Iris pigment epithelial cell (primary cell): ENCODE results near the gene FGF11.

Source experiments
- DNase-seq: peaks from one replicate; pipeline ENCODE4 v3.0.0-alpha.2; 2011; ENCODE audit warnings: low read depth

FGF11 gene

DNA sequence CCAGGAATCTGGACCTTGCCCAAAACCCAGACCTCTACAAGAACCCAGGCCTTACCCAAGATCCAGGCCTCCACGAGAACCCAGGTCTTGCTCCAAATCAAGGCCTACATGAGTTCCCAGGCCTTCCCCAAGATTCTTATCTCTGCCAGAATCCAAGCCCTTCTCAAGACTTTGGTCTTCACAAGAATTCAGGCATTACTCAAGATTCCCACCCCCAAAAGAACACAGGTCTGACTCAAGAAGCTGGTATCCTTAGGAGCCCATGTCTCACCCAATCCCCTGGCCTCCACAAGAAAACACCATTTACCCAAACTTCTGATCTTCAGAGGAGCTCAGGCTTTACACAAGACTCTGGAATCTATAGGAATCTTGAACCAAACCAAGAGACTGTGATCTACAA lies 8.1 kb upstream of the FGF11 start:
- no peak for DNase-seq

DNA sequence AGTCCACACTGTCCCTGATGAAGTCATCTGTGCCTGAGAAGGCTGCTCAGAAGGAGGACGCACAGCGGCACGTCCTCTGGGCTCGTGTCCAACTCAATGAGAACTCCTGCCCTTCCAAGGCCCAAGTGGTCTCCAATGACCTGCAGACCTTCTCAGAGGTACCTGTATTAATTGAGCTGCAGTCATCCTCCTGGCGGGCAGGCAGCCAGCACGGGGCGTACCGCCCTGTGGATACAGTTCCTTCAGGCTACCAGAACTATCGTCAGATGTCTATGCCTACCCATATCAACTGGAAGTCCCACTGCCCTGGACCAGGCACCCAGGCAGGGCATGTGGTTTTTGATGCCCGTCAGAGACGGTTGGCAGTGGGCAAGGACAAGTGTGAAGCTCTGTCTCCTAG lies 7.0 kb upstream of the FGF11 start:
- no peak for DNase-seq

DNA sequence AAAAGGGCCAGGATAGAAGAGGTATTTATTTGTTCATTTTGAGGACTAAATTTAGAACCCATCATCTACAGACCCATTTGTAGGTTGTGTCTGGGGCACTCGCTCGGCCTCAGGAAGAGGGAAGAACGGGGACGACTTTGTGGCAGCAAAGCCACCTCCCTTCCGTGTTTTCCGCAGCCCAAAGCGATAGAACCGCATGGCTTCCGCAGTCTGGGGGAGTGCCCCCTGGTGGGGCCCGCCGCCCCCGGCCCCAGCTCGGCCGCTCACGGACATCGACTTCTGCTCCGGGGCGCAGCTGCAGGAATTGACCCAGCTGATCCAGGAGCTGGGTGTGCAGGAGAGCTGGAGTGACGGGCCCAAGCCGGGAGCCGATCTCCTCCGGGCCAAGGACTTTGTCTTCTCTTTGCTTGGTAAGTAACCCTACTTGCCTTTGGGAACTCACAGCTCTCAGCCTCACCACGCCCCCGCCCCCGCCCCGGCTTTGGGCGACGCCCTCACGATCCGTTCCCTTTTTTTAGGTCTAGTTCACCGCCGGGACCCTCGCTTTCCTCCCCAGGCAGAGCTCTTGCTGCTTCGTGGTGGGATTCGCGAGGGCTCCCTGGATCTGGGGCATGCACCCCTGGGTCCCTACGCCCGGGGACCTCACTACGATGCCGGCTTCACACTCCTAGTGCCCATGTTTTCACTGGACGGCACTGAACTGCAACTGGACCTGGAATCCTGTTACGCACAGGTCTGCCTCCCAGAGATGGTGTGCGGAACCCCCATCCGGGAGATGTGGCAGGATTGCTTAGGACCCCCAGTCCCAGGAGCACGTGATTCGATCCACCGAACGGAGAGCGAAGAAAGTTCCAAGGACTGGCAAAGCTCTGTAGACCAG lies 3.4 kb upstream of the FGF11 start:
- no peak for DNase-seq

DNA sequence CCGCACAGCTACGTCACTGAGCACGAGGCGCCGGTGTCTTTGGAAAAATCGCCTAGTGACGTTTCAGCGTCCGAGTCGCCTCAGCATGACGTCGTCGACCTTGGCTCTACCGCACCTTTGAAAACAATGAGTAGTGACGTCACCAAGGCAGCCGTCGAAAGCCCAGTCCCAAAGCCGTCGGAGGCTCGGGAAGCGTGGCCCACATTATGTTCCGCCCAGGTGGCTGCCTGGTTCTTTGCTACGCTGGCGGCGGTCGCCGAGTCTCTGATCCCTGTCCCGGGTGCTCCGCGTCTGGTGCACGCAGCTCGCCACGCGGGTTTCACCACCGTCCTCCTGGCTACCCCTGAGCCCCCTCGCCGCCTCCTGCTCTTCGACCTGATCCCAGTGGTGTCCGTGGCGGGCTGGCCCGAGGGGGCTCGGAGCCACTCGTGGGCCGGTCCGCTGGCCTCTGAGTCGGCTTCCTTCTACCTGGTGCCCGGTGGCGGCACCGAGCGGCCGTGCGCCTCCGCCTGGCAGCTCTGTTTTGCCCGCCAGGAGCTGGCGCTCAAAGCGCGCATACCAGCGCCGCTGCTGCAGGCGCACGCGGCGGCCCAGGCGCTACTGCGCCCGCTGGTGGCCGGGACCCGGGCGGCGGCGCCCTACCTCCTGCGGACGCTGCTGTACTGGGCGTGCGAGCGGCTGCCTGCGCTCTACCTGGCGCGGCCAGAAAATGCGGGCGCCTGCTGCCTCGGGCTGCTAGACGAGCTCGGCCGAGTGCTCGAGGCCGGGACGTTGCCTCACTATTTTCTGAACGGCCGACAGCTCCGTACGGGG lies 2.5 kb upstream of the FGF11 start:
- DNase-seq: peak; percentile 72

DNA sequence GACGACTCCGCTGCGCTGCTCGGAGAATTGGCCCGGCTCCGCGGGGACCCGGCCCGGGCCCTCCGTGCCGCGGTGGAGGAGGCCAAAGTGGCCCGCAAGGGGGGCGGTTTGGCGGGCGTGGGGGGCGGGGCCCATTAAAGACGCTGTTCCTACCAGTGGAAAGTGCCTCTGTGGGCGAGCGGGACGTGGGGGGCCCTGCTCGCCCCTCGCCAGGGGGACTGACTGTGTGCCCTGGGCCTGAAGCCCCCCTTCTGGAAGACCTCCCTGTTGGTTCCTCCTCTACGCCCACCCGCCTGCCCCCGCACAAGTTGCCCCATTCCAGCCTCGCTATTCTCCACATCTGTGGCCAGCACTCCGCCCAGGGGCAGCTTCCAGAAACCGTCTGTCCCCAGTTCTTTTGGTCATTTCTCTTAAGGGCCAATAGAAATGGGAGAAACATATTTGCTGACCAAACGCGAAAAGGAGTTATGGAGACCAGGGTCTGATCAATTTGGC lies 1.9 kb upstream of the FGF11 start:
- no peak for DNase-seq

DNA sequence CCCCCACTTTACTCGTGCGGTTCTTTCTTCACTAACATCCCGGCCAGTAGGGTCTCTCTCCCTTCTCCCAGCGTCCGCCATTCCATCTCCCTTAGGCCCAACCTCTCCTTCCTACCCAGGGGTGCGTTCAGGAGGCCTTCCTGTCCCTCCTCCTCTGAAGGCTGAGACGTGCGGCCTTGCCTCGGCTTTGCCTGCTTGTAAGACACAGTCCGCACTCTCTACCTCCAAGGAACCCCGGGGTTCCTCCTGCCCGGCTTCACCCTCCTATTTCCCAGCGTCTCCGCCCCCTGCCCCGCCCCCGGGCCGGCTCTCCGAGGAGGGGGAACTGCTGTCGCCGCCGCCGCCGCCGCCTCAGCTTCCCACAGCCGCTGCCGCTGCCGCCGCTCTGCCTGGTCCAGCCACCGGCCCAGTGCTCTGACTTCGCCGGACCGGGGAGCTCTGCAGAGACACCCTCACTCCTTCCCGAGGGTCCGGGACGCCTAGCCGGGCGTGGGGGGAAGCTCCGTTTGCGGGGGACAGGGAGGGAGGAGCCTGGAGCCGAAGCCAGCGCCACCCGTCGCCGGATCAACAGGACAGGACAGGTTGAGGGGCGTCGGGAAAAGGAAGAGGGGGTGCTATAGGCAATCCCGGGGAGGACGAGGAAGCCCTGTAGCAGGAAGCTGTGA lies 1.2 kb upstream of the FGF11 start:
- no peak for DNase-seq

DNA sequence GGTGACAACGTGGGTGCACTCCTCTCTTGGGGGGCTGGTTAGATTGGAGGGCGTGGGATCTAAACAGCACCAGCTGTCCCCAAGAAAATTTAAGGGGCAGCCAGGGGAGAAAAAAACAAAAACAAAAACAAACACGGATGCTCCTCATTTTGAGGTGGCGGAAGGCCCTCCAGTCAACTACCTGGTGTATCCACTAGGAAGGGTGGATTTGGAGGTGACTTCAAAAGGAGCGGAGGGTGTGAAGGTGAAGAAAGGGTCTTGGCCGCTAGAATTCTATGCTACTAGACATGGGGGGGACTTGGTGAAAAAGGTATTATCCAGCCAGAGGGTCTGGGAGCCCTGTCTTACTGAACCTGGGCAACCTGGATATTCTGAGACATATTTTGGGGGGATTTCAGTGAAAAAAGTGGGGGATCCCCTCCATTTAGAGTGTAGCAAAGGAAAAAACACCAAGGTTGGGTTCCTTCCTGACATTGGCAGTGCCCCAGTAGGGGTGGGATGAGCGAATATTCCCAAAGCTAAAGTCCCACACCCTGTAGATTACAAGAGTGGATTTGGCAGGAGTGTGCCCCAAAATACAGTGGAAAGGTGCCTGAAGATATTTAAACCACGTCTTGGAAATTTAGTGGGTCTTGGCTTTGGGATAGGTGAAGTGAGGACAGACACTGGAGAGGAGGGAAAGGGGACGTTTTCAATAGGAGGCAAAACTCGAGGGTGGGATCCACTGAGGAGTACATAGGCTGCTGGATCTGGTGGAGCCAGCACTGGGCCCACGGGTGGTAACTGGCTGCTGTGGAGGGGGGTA lies 454 bp upstream of the FGF11 start:
- no peak for DNase-seq

DNA sequence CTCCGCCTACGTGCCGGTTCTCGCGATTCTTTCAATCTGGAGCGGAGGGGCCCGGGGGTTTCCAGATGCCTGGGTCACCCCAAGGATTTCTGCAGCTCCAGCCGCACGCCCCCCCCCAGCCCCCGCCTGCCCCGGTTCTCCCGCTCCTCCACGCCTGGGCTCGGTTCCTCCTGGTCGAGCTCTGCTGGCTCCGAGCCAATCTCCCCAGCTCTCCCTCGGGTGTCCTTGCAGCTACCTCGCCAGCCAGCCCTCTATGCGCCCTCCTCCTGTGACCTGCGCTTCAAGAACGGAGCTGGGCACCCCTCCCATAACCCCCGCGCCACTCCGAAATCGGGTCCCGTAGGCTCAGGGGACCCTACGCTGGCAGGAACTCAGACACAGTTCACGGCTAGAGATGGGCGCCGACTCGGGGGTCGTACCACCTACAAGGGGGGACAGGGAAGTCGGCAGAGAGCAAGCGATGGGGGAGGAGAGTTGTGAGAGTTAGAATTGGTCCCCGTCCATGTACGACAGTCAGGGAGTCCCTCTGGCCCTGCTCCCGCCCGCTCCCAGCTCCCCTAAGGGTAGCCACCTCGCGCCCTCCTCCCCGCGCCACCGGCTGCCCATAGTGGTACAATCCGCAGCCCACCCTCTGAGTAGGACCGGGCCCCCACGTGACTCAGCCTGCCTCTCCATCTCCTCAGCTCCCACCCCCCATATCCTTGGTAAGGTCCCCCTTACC lies 961 bp downstream of the FGF11 start:
- DNase-seq: no peak

DNA sequence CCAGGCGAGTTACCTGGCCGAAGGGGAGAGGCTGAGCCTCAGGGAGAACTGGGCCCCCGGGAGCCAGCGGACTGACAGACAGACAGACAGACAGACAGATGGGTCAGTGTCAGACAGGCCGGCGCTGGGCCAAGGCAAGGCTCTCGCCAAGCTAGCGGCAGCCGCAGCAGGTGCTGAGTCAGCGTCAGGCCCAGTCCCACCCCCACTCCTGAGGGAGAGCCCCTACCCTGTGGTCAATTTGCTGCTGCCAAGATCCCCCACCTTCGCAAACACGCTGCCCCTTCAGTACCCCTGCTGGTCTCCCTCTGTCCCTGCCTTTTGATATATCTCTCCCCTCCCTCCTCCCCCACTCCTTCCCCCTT lies 1.5 kb downstream of the FGF11 start:
- peak; percentile 71 for DNase-seq

DNA sequence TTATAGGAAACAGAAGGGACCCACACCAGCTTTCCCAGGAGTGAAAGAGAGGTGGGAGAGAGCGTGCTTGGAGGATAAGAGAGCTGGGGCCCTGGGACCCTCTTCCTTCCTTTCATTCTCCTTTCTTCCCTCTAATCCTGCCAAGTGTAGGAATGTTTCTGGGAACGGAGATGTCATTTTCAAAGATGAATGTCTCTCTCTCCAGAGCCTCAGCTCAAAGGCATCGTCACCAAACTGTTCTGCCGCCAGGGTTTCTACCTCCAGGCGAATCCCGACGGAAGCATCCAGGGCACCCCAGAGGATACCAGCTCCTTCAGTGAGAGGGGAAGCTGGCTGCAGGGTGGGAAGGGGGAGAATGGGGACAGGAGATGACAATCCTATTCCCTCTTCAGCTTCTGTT lies 2.0 kb downstream of the FGF11 start:
- no peak for DNase-seq

DNA sequence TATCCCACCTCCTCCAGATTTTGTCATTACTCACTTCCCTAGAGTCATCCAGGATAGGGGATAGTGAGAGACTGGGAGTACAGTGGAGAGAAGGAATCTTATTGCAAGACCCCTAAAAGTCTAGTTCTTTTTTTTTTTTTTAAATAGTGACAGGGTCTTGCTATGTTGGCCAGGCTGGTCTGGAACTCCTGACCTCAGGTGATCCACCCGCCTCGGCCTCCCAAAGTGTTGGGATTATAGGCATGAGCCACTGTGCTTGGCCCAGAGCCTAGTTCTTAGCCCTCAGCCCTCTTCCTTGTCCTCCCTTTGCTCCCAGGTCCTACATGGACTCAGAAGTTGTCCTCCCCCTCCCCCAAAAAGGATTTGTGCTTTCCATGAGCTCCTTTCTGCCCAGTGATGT lies 2.8 kb downstream of the FGF11 start:
- no peak for DNase-seq

DNA sequence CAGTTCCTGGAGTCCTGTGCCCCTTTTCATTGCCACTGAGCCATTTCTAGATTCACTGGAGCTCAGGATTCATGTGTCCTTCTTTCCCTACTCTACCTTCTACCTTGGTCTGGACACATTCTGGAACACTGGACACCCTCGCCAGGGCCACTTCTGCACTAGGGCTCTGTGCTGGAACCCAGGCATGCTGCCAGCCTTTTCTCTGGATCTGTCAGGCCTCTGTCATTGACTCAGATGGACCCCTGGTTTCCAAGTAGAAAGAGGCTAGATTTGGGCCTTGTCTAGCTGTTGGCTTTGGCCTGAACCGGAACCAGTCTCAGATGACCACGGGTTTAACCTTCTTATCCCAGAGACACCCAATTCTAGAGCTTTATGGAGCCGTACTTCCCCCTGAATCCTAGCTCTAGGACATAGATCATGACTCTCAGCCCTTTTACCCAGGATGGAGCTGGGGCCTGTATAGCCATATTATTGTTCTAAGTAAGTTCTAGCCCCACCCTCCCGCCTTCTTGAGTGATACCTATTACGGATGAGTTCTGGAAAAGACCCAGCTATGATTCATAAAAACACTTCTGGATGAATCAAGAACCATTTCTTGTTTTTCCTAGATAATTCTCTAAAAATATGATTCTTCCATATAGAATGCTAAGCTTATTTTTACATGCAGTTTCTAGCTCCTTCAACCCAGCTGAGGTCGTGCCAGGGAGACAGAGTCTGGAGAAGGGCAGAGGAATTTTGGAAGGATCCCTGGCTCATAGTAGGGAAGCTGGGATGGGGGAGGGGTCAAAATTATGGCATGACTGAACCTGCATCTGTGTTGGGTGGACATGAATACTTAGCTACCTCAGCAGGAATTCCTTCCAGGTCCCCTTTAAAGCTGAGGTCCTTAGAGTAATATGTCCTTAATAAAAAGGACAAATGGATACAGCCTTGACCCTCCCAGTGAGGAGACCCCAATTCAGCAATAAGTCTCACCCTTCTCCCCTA lies 4.5 kb downstream of the FGF11 start:
- peak; percentile 70 for DNase-seq

DNA sequence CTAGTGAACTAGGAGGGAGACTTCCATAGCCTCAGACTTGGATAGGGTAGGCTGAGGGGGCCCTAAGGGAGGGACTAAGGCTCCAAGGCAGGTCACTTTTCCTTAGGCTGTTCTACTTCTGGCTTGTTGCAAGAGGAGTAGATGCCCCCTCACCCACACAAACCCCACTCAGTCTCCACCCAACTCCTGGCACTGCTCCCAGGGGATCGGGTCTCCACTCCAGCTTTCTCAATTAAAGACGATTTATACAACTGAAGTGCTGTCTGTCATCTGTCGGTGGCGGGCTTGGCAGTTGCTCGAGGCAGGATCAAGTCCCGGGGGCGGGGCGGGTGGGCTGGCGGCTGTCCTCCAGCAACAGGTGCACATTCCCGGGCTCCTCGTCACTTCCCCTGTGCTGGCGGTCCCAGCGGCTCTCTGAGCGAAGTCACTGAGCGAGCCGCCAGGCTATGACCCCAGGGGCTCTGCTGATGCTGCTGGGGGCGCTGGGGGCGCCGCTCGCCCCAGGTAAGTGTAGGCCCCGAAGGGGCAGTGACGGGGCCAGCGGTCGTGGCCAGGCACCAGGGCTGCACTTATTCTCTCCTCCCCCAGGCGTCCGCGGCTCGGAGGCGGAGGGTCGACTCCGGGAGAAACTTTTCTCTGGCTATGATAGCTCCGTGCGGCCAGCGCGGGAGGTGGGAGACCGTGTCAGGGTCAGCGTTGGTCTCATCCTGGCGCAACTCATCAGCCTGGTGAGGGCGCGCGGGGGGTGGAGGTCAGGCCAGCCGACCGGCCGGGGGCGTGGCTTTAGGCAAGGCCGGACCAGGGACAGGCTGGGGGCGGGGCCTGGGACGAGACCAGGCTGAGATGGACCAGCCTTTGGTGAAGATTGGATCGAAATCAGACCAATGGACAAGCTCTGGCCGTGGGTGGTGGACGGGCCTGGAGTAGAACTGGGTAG lies 5.6 kb downstream of the FGF11 start, which contains the start of gene CHRNB1:
TSS of gene CHRNB1 (plus strand) at position 380 of the 937 bp plus-strand sequence. CDS start at position 447, 67 bp downstream.
- DNase-seq: no peak

DNA sequence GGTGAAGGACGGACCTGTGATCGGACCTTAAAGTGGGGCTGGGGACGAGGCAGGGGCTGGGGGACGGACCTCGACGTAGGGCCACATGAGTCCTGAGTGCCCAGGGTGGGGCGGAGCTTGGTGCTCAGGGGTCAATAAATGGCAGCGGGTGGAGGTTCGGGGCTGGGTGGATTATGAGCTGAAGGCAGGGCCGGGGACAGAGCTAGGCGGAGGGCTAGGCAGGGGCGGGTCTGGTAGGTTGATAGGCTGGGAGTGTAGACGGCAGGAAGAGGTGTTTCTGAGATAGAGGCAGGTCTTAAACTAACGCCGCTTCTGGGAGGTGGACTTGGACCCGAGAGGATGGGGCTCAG lies 6.3 kb downstream of the FGF11 start:
- no peak for DNase-seq

DNA sequence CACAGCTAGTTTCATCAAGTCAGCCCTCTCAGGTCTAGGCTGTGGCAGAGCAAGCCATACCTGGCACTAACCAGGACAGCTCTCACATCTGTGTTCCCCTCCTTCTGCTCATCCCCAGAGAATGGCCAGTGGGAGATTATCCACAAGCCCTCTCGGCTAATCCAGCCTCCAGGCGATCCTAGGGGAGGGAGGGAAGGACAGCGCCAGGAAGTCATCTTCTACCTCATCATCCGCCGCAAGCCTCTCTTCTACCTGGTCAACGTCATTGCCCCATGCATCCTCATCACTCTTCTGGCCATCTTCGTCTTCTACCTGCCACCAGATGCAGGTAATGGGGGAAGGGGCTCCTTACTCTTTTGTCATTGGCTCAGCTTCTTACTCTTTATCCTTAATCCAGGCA lies 9.1 kb downstream of the FGF11 start:
- no peak for DNase-seq

DNA sequence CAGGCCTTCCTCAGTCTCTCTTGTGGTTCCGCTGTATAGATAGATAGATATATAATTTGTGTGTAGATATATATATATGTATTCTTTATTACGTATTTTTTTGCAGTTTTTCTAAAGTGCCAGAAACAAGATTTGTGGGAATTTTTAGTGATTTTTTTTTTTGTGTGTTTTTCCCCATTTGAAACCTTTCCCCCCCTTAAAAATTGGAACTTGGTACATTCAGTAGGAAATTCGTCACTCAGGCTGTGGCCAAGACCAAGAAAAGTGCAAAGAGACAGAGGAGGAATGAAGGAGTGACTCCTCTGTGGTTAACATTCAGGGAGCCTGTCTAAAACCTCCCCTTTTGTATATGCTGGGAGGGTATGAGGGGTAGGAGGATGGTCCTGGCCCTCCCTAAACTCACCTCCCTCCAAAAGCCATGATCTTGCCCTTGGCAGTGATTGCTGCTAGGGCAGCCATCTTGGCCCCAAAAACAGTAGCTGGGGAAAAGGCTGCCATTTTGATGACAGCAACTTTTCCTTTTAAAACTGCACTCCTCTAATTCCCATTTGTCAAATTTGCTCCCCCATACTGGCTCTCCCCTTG lies 20.7 kb downstream of the FGF11 start:
- no peak for DNase-seq

DNA sequence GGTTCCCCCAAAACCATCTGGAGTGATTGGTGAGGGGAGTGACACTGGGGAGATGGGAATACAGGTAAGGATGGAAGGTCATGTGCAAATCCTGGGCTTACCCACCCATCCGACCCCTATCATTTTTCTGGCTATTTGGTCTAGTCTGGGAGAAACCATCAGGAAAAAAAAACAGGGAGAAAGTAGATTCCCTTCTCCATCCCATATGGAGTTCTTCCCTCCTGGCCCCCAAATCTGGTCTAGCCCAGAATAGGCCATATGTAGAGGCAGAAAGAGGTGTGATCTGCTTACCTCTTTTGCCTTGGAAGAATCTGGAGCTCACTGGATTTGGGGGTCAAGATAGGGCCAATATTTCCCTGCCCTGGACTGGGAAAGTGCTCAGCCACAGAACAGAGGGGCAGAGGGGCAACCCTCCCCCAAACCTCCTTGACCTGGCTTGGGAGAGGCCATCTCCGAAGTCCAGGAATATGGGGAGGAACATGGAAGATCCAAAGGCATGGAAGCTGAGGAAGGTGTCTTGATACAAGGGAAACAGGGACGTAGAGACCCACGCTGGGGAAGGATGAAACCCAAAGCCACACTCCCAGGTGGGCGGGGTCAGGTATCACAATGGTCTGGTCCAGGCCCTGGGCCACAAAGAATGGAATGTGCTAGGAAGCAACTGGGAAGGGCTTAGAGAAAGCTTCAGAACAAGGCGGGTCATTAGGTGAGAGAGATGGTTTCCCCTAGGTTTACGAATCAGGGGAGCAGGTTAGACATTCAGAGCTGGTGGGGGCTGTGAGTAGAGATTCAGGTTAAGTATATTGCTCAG lies 21.7 kb downstream of the FGF11 start:
- no peak for DNase-seq
